22Rv1 (cell line): ENCODE measurements around the gene ME3.

Source experiments
- H3K27ac ChIP-seq: fragments of 450-650 bp; 2 replicates; pipeline ENCODE4 v1.5.1; 2017
- ZFX ChIP-seq: fragments of 450-650 bp; IDR thresholded peaks from 2 replicates; pipeline ENCODE4 v1.6.1; 2017; ENCODE audit warnings: antibody characterized with exemption, borderline replicate concordance
- TF ChIP-seq, protein P1 (sequence below): fragments of 450-650 bp; IDR thresholded peaks from 2 replicates; pipeline ENCODE4 v1.5.1; 2017; ENCODE audit warnings: mild to moderate bottlenecking

Gene ME3

DNA sequence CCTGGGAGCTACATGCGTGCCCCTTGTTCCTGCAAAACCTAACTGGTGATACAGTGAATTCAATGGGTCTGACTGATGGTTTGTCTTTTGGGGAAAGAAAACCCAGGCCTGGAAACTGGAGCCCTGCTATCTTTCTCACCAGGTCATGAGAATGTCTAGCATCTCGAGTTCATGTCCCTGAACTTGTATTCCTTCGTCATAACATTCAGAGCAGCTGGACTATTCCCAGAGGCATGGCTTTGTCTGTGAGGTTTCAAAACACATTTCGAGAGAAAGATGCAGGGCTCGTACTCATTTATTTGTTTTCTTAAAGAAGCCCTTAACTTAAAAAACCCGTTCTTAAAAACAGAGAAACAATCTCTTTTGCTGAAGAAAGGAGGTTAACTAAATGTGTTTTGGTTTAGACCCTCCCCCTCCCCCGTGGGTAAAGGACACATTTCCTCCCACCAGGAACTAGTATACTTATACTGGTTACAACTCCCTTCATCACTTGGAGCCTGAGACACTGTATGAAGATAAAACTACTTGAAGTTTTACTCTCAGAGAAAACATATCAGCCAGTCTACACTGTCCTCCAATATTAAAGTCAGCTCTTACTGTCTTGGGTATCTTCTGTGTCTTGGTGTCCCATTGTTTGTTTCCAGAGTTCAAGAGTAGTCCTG is 43.2 kb downstream of the ME3 start:
- H3K27ac ChIP-seq: no peak overlapping the region
- TF ChIP-seq, protein P1, sequence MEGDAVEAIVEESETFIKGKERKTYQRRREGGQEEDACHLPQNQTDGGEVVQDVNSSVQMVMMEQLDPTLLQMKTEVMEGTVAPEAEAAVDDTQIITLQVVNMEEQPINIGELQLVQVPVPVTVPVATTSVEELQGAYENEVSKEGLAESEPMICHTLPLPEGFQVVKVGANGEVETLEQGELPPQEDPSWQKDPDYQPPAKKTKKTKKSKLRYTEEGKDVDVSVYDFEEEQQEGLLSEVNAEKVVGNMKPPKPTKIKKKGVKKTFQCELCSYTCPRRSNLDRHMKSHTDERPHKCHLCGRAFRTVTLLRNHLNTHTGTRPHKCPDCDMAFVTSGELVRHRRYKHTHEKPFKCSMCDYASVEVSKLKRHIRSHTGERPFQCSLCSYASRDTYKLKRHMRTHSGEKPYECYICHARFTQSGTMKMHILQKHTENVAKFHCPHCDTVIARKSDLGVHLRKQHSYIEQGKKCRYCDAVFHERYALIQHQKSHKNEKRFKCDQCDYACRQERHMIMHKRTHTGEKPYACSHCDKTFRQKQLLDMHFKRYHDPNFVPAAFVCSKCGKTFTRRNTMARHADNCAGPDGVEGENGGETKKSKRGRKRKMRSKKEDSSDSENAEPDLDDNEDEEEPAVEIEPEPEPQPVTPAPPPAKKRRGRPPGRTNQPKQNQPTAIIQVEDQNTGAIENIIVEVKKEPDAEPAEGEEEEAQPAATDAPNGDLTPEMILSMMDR: no peak
- TF ChIP-seq ZFX: no peak

DNA sequence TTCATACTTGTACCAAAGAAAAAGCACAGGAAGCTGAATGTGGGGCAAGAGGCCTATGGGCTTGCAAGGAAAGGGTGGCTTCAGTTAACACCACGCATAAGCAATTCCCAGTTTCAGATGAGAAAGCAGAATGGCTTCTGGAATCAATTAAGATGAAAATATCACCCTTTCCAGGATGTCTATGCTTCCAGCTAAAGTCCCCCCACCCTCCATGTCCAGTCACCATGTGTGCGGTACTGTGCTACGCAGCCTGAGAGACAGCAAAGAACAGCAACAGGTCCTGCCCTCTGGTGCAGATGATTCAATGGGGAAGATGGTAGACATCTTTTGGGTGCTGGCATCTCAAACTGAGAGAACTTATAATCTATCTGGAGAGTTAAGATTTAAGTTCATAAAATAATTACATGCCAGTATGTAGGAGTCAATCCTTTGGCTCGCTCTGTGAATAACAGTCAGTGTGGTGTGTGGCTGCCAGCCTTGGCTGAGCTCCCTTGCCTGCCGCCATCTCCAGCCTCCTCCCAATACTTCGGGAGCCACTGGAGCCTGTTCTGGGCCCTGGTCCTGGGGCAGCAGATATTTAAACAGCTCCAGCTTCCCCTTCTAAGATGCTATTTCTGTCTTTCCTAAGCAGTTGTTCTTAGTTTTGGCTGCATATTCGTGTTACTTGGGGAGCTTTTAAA is 44.5 kb downstream of the ME3 start:
- TF ChIP-seq ZFX: no peak
- TF ChIP-seq, protein P1: no peak
- H3K27ac ChIP-seq: no peak overlapping the region

DNA sequence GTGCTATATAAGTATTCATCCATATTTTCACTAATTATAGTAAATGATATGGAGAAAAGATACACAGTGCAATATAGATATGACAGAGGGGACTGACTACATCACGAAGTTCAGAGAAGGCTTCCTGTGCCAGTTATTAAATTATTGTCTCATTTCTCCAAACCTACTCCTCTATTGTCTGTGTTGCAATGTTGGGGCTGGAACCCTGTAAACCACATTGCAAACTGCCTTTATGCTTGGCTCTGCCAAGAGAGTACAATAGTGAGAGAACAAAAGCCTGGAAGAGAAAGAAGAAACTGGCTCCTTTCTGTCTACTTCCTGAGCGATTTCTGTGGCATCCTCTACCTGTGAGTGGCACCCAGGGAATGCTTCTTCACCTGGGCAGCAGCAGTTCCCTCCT is 46.4 kb downstream of the ME3 start:
- H3K27ac ChIP-seq: no peak overlapping the region
- no peak for TF ChIP-seq ZFX
- TF ChIP-seq, protein P1: no peak

DNA sequence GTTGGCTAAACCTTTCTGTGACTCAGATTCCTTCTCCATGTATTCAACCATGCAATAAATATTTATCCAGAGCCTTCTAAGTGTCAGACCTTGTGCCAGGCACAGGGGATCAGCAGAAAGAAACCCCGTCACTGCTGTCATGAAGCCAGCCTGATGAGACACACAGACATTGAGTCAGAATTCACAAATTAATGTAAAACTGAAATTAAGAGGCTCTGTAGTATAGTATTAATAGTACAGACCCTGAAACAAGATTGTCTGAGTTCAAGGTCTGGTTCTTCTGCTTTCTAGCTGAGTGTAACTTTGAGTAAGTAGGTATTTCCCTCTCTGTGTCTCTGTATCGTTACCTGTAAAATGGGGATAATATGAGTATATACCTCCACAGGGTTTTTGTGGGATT is 46.9 kb downstream of the ME3 start:
- TF ChIP-seq, protein P1: no peak
- no peak for TF ChIP-seq ZFX
- H3K27ac ChIP-seq: no peak overlapping the region

DNA sequence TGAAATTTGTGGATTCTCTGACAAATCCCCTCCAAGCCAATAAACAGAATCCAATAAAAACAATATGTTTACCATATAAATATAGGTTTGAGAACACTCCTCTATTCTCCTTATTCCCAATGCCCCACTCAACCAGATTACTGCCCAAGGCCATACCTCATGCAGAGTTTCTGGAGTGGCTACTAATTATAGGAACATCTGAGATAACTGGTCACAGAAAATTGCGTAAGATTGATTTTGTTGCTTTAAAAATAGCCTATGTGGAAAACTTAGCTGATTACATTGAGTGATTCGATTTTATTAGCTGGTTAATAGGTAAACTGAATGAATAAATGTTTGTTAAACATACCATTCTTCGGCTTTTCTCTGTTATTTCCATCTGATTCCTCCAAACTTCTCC is 48.0 kb downstream of the ME3 start:
- TF ChIP-seq, protein P1: no peak
- TF ChIP-seq ZFX: no peak
- no peak overlapping the region for H3K27ac ChIP-seq

DNA sequence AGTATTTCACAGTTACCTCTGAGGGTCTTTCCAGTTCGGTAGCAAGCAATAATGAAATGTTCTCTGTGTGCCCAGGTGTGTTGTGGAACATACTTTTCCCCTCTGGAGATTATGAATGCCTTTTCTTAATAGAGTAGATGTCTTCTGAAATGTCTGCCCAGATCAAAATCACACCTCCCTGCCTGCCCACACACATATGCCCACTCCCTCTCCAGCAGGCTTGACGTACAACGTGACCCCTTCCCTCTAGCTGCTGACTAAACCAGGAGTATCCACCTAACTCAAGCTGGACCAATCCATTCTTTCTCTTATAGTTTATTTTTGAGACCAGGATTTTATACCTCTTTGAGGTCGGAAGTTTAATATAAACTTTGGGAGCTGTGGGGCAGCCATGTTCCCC is 48.7 kb downstream of the ME3 start:
- TF ChIP-seq, protein P1: no peak
- no peak for TF ChIP-seq ZFX
- H3K27ac ChIP-seq: no peak overlapping the region

DNA sequence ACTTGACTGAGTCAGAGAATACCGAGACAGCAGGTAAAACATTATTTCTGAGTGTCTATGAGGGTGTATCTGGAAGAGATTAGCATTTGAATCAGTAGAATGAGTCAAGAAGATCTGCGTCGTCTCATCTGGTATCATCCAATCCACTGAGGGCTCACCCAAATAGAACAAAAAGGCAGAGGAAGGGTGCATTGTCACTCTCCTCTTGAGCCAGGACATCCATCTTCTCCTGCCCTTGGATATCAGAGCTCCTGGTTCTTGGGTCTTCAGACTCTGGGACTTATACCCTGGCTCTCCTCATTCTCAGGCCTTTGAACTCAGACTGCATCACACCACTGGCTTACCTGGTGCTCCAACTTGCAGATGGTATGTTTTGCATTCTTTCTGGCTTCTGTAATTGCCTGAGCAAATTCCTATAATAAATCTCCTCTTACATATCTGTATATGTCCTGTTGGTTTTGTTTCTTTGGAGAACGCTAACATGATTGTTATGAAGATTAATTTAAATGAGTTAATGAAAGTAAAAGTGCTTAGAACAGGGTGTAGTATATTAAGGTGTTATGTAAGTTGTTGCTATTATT is 49.3 kb downstream of the ME3 start:
- no peak overlapping the region for H3K27ac ChIP-seq
- TF ChIP-seq, protein P1: no peak
- no peak for TF ChIP-seq ZFX
